Ishikawa (cell line): Measurements from ENCODE around the gene TUBB4B.

Source experiments
- CEBPB ChIP-seq: IDR thresholded peaks from 2 replicates; pipeline ENCODE4 v1.6.1; 2012
- CREB1 ChIP-seq: IDR thresholded peaks from 2 replicates; pipeline ENCODE4 v1.6.1; 2012; ENCODE audit warnings: low read depth
- EGR1 ChIP-seq: IDR thresholded peaks from 2 replicates; pipeline ENCODE4 v1.6.1; 2012
- EP300 ChIP-seq: IDR thresholded peaks from 2 replicates; pipeline ENCODE4 v1.6.1; 2012; ENCODE audit warnings: borderline replicate concordance
- FOXM1 ChIP-seq: IDR thresholded peaks from 2 replicates; pipeline ENCODE4 v1.6.1; 2012; ENCODE audit warnings: low read depth, borderline replicate concordance
- NFIC ChIP-seq: IDR thresholded peaks from 2 replicates; pipeline ENCODE4 v1.6.1; 2012
- RAD21 ChIP-seq: IDR thresholded peaks from 2 replicates; pipeline ENCODE4 v1.6.1; 2012; ENCODE audit warnings: low read depth
- TAF1 ChIP-seq: IDR thresholded peaks from 2 replicates; pipeline ENCODE4 v1.6.1; 2012; ENCODE audit warnings: low read depth, mild to moderate bottlenecking
- TCF12 ChIP-seq: IDR thresholded peaks from 2 replicates; pipeline ENCODE4 v1.6.1; 2012; ENCODE audit warnings: low read depth
- TEAD4 ChIP-seq: IDR thresholded peaks from 2 replicates; pipeline ENCODE4 v1.6.1; 2012
- YY1 ChIP-seq: IDR thresholded peaks from 2 replicates; pipeline ENCODE4 v1.6.1; 2012; ENCODE audit warnings: low read depth
- ZBTB7A ChIP-seq: IDR thresholded peaks from 2 replicates; pipeline ENCODE4 v1.6.1; 2012; ENCODE audit warnings: low read depth
- TF ChIP-seq, protein P1 (sequence below): IDR thresholded peaks from 2 replicates; pipeline ENCODE4 v1.6.1; 2012
- TF ChIP-seq, protein P2 (sequence below): IDR thresholded peaks from 2 replicates; pipeline ENCODE4 v1.6.1; 2012
- TF ChIP-seq, protein P3 (sequence below): IDR thresholded peaks from 2 replicates; pipeline ENCODE4 v1.6.1; 2012; ENCODE audit warnings: low read depth, mild to moderate bottlenecking

The TUBB4B gene

DNA sequence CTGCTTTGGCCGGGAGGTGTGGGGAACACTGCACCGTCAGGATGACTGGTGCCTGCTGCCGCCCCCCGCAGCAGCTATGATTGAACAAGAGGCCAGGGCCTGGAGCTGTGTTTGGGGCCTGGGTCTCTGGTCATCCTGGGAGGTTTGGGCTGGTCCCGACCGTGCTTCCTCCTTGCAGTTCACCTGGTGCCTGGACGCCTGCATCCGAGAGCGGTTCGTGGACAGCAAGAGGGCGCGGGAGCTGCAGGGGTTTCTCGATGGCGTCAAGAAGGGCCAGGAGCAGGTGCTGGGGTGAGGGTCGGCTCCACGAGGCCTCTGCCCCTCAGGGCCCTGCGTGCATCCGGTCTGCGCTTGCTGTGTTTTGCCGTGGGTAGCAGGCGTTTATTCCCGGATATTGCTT, 23.0 kb downstream of the TUBB4B start:
- TF ChIP-seq TAF1 (no peak), EGR1 (no peak), FOXM1 (no peak)
- TF ChIP-seq, protein P1, sequence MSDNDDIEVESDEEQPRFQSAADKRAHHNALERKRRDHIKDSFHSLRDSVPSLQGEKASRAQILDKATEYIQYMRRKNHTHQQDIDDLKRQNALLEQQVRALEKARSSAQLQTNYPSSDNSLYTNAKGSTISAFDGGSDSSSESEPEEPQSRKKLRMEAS = no peak
- TF ChIP-seq, protein P2, sequence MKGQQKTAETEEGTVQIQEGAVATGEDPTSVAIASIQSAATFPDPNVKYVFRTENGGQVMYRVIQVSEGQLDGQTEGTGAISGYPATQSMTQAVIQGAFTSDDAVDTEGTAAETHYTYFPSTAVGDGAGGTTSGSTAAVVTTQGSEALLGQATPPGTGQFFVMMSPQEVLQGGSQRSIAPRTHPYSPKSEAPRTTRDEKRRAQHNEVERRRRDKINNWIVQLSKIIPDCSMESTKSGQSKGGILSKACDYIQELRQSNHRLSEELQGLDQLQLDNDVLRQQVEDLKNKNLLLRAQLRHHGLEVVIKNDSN = no peak

DNA sequence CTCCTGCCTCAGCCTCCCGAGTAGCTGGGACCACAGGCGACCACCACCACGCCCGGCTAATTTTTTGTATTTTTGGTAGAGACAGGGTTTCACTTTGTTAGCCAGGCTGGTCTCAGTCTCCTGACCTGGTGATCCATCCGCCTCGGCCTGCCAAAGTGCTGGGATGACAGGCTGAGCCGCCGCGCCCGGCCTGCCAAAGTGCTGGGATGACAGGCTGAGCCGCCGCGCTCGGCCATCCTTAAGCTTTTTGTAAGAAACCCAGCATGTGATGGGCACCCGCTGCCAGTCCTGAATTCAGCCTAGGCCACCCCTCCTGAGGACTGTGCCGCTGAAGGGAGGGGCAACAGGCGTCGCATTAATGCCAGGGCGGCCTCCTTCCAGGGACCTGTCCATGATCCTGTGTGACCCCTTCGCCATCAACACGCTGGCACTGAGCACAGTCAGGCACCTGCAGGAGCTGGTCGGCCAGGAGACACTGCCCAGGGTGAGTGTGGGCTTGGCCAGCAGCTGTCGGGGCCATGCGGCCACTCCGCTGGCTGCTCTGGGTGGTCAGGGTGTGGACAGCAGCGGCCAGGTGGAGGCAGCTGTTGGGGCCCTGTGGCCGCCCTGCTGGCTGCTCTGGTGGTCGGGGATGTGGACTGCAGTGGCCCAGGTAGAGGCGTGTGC, 24.5 kb downstream of the TUBB4B start:
- TF ChIP-seq EGR1 (no peak), YY1 (no peak), EP300 (no peak), CREB1 (no peak), TAF1 (no peak), FOXM1 (no peak), ZBTB7A (no peak), NFIC (no peak)
- TF ChIP-seq, protein P2 = no peak
- TF ChIP-seq, protein P1 = no peak
- TF ChIP-seq, protein P3, sequence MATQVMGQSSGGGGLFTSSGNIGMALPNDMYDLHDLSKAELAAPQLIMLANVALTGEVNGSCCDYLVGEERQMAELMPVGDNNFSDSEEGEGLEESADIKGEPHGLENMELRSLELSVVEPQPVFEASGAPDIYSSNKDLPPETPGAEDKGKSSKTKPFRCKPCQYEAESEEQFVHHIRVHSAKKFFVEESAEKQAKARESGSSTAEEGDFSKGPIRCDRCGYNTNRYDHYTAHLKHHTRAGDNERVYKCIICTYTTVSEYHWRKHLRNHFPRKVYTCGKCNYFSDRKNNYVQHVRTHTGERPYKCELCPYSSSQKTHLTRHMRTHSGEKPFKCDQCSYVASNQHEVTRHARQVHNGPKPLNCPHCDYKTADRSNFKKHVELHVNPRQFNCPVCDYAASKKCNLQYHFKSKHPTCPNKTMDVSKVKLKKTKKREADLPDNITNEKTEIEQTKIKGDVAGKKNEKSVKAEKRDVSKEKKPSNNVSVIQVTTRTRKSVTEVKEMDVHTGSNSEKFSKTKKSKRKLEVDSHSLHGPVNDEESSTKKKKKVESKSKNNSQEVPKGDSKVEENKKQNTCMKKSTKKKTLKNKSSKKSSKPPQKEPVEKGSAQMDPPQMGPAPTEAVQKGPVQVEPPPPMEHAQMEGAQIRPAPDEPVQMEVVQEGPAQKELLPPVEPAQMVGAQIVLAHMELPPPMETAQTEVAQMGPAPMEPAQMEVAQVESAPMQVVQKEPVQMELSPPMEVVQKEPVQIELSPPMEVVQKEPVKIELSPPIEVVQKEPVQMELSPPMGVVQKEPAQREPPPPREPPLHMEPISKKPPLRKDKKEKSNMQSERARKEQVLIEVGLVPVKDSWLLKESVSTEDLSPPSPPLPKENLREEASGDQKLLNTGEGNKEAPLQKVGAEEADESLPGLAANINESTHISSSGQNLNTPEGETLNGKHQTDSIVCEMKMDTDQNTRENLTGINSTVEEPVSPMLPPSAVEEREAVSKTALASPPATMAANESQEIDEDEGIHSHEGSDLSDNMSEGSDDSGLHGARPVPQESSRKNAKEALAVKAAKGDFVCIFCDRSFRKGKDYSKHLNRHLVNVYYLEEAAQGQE = no peak

DNA sequence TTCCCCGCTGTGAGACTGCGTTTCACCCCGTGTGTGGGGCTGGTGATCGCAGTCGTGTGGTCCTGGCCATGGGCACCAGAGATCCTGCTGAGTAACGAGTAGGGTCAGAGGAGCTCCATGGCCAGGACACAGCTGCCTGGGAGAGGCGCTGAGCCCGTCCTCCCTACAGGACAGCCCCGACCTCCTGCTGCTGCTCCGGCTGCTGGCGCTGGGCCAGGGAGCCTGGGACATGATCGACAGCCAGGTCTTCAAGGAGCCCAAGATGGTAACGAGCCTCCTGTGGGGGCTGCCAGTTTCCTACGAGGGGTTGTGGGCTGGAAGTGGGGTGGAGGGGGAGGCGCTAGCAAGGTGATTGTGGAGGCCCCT, 25.1 kb downstream of the TUBB4B start:
- TF ChIP-seq EGR1 = no peak
- 0 out of 2 replicates have a peak, but pooled peaks have one; percentile 18 for TF ChIP-seq NFIC

DNA sequence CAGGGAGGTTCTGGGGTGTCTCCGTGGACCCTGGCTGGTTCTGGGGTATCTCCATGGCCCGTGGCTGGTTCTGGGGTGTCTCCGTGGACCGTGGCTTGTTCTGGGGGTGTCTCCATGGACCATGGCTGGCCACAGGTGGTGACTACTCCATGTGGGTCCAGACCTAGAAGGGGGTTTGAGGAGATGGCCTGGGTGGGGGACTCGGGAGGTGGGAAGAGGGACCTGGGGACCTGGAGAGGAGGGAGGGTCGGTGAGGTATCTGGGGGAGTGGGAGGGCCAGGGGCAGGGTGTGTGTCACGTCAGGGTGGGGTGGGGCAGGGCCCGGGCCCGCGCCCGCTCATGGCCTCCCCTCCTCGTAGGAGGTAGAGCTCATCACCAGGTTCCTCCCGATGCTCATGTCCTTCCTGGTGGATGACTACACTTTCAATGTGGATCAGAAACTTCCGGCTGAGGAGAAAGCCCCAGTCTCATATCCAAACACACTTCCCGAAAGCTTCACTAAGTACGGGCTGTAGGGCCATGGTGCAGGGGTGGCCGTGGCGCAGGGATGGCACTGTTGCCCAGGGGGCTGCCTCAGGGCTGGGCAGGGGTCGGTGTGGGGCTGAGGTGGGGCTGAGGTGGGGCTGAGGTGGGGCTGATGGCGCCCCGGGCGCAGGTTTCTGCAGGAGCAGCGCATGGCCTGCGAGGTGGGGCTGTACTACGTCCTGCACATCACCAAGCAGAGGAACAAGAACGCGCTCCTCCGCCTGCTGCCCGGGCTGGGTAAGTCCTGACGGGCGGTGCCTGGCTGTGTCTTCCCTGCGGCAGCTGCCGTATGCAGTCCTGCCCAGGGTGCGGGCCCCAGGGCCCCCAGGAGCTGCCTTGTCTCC, 25.7 kb downstream of the TUBB4B start:
- TF ChIP-seq FOXM1 (no peak), TCF12 (no peak), NFIC (no peak), RAD21 (no peak)
- TF ChIP-seq, protein P1 = no peak
- TF ChIP-seq, protein P2 = no peak

DNA sequence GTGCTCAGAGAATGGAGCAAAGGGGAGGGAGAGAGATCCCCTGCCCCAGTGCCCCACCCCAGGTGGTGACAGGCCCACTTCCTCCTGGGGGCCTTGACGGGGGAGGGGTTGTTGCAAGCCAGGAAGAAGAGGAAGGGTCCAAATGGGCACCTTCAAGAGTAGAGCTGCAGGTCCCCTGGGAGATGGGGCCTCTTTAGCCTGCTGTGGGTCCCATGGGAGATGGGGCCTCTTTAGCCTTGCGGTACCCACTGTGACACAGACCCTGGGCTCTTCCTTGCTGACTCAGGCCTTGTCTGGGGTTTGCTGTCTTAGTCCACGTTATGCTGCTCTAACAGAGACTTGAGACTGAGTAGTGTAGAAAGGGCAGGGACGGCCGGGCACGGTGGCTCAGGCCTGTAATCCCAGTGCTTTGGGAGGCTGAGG, 26.9 kb downstream of the TUBB4B start:
- TF ChIP-seq CEBPB (no peak), NFIC (no peak), TCF12 (no peak), EGR1 (no peak), FOXM1 (no peak), CREB1 (no peak), TEAD4 (no peak), RAD21 (no peak), TAF1 (no peak), YY1 (no peak), ZBTB7A (no peak), EP300 (no peak)
- TF ChIP-seq, protein P3 = no peak
- TF ChIP-seq, protein P1 = no peak
- TF ChIP-seq, protein P2 = no peak
